Common myeloid progenitor, CD34-positive (primary cell): Measurements from ENCODE around the gene C1GALT1.
"Not testable (repeated sequence)": the region's sequence is repeated elsewhere in the genome, so short reads cannot be mapped to it uniquely, and the experiment has no call there.

ENCODE experiments used
- CTCF ChIA-PET: fragments of 350-600 bp; sonication (Branson Sonifier 250); formaldehyde crosslinking; loops from one replicate; lab custom pipeline; 2021; ENCODE audit warnings: antibody characterized with exemption; lab: Charles Lee
- POLR2A ChIA-PET: fragments of 350-600 bp; sonication (Branson Sonifier 250); formaldehyde crosslinking; loops from one replicate; lab custom pipeline; 2021; ENCODE audit warnings: antibody characterized with exemption; lab: Charles Lee
- DNase-seq, 3 donors: peaks; one replicate each; pipeline versions ENCODE4 v3.0.0 to v3.0.0-alpha.2; 2013
- H3K27ac ChIP-seq, 2 experiments: 1 replicate in 1 of 2; 2 replicates in 1 of 2; pipeline ENCODE4 v1.7.0; 2013; ENCODE audit warnings: inconsistent platforms in 2 of 2, low read length in 2 of 2, mild to moderate bottlenecking in 2 of 2, low read depth in 1 of 2, moderate library complexity in 1 of 2; ENCODE audit not compliant: severe bottlenecking in 2 of 2, insufficient read depth in 1 of 2, poor library complexity in 1 of 2
- H3K27me3 ChIP-seq, 5 experiments: replicated peaks in 2 of 5; 1 replicate in 3 of 5; 2 replicates in 2 of 5; pipeline versions ENCODE4 v1.6.1 to v1.7.0; 2013; ENCODE audit warnings: low read length in 4 of 5, mild to moderate bottlenecking in 2 of 5, moderate library complexity in 2 of 5, inconsistent platforms in 1 of 5; ENCODE audit not compliant: insufficient read depth in 5 of 5, control insufficient read depth in 4 of 5
- H3K36me3 ChIP-seq, 4 experiments: 1 replicate in 2 of 4; 2 replicates in 2 of 4; pipeline versions ENCODE4 v1.6.1 to v1.7.0; 2013; ENCODE audit warnings: low read length in 3 of 4, control low read depth in 1 of 4, mild to moderate bottlenecking in 1 of 4; ENCODE audit not compliant: control insufficient read depth in 4 of 4, insufficient read depth in 4 of 4
- H3K4me1 ChIP-seq, 4 experiments: 1 replicate in 3 of 4; 2 replicates in 1 of 4; pipeline versions ENCODE4 v1.6.1 to v1.7.1; 2013; ENCODE audit warnings: low read length in 3 of 4, mild to moderate bottlenecking in 3 of 4, control low read depth in 1 of 4, inconsistent platforms in 1 of 4, moderate library complexity in 1 of 4; ENCODE audit not compliant: control insufficient read depth in 4 of 4, insufficient read depth in 4 of 4; ENCODE audit errors: control extremely low read depth in 1 of 4
- H3K4me3 ChIP-seq, 7 experiments: 1 replicate in 4 of 7; 2 replicates in 3 of 7; pipeline versions ENCODE4 v1.5.1 to v1.7.0; 2013; ENCODE audit warnings: mild to moderate bottlenecking in 7 of 7, low read length in 6 of 7, moderate library complexity in 6 of 7, inconsistent platforms in 2 of 7, low read depth in 2 of 7, control low read depth in 1 of 7; ENCODE audit not compliant: insufficient read depth in 4 of 7, control insufficient read depth in 1 of 7; ENCODE audit errors: extremely low read depth in 1 of 7
- H3K9me3 ChIP-seq, 5 experiments: 1 replicate in 4 of 5; 2 replicates in 1 of 5; pipeline versions ENCODE4 v1.6.1 to v1.7.1; 2013; ENCODE audit warnings: low read length in 4 of 5, mild to moderate bottlenecking in 2 of 5, inconsistent platforms in 1 of 5, low read depth in 1 of 5, moderate library complexity in 1 of 5; ENCODE audit not compliant: control insufficient read depth in 4 of 5, insufficient read depth in 2 of 5; ENCODE audit errors: control extremely low read depth in 1 of 5
- WGBS: methylation state at CpG from one replicate; pipeline ENCODE4 v1.1.5; 2013; ENCODE audit not compliant: insufficient coverage; 5-methylcytosine and 5-hydroxymethylcytosine counted together

C1GALT1 gene

GRCh38 chr7:7185371-7185989 is 3.1 kb downstream of the C1GALT1 start:
- Histone ChIP-seq H3K27ac (no peak overlapping the region), H3K27me3 (no peaks in the 10 kb centered on the region), H3K4me3 (no peak overlapping the region), H3K4me1 (peaks cover 10 to 35% (median 29%) of the 10 kb centered on the region in 4 experiments), H3K9me3 (no peaks in the 10 kb centered on the region), H3K36me3 (peaks cover 3 to 8% (median 6%) of the 10 kb centered on the region in 4 experiments)
- WGBS: 95% methylated on average over 7 of the region's 7 CpGs
- no peak for DNase-seq
- ChIA-PET POLR2A (no interaction called here), CTCF (interaction anchor here (1.2 kb wide), 1 partner anchor 57 kb away, joined by 3 read pairs; no protein-coding TSS in a partner anchor)

- peaks cover 3 to 23% (median 20%) of the 10 kb centered on the region in 4 experiments for H3K4me1 ChIP-seq
- POLR2A ChIA-PET: interaction anchor here (0.6 kb wide), 1 partner anchor 960 kb away, joined by 3 read pairs; no protein-coding TSS in a partner anchor
- H3K27me3 ChIP-seq: no peaks in the 10 kb centered on the region
- no peak overlapping the region for H3K27ac ChIP-seq
- peaks cover 0 to 6% (median 2%) of the 10 kb centered on the region in 5 experiments for H3K9me3 ChIP-seq
- H3K36me3 ChIP-seq: peaks cover 3 to 9% (median 7%) of the 10 kb centered on the region in 4 experiments
- DNase-seq: no peak
- no peak overlapping the region for H3K4me3 ChIP-seq
- CTCF ChIA-PET: no interaction called here
Observed at GRCh38 chr7:7188091-7188490, 5.7 kb downstream of the C1GALT1 start.

DNA sequence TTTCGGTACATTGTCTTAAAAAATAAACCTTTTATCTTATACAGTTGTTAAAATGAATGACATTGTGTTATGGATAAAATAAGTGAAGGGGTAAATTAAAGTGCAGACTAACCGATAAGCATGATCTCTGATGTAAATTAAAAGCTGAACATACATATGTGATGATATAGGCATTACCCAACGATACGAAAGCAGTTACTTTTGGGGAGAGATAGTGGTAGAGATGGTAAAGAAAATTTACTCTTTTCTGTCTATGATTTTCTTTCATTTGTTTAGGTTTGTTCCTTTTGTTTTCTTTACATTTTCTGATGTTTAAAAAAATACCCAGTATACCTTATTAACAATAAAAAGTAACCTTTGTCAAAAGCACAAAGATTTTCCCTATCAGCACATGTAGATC is 6.4 kb downstream of the C1GALT1 start:
- Histone ChIP-seq H3K36me3 (peaks cover 3 to 9% (median 7%) of the 10 kb centered on the region in 4 experiments), H3K27ac (no peak overlapping the region), H3K4me3 (no peak overlapping the region), H3K27me3 (no peaks in the 10 kb centered on the region), H3K9me3 (peaks cover 0 to 11% (median 2%) of the 10 kb centered on the region in 5 experiments), H3K4me1 (peaks cover 3 to 17% (median 14%) of the 10 kb centered on the region in 4 experiments)
- CTCF ChIA-PET: interaction anchor here (0.7 kb wide), 1 partner anchor 152 kb away, joined by 3 read pairs; no protein-coding TSS in a partner anchor
- no peak for DNase-seq
- 100% methylated on average over 1 of the region's 4 CpGs for WGBS
- POLR2A ChIA-PET: no interaction called here

- ChIA-PET POLR2A (no interaction called here), CTCF (interaction anchor here (1.8 kb wide), 1 partner anchor 8 kb away, joined by 4 read pairs; no protein-coding TSS in a partner anchor)
- Histone ChIP-seq H3K4me1 (peaks cover 0 to 3% (median 1%) of the 10 kb centered on the region in 4 experiments), H3K4me3 (no peak overlapping the region), H3K9me3 (peaks cover 0 to 16% (median 2%) of the 10 kb centered on the region in 5 experiments), H3K27me3 (no peaks in the 10 kb centered on the region), H3K27ac (no peak overlapping the region), H3K36me3 (peaks cover 3 to 9% (median 7%) of the 10 kb centered on the region in 4 experiments)
- DNase-seq: no peak
- 93% methylated on average over 4 of the region's 5 CpGs for WGBS
Observed at GRCh38 chr7:7190142-7190541, 7.8 kb downstream of the C1GALT1 start.

DNA sequence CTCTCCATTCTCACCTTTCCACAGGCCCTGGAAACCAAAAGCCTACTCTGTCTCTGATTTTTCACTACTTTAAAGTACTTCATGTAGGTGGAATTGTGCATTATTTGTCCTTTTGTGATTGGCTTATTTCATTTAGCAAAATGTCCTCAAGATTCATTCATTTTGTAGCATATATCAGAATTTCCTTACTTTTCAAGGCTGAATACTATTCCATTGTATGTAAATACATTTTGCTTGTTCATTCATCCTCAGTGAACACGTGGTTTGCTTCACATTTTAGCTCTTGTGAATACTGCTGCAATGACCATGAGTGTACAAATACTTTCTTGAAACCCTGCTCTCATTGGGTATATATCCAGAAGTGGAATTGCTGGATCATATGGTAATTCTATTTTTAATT is 8.8 kb downstream of the C1GALT1 start:
- WGBS: no CpG with 5 or more reads among the region's 1 CpG
- POLR2A ChIA-PET: no interaction called here
- no peak overlapping the region for H3K27ac ChIP-seq
- CTCF ChIA-PET: interaction anchor here (0.9 to 1.8 kb wide), 3 partner anchors 9 to 27 kb away, joined by 3 to 5 read pairs (median 4); no protein-coding TSS in a partner anchor
- DNase-seq: no peak
- peaks cover 2 to 8% (median 4%) of the 10 kb centered on the region in 4 experiments for H3K36me3 ChIP-seq
- H3K27me3 ChIP-seq: no peaks in the 10 kb centered on the region
- H3K4me1 ChIP-seq: no peaks in the 10 kb centered on the region
- H3K9me3 ChIP-seq: peaks cover 0 to 20% (median 2%) of the 10 kb centered on the region in 5 experiments
- no peak overlapping the region for H3K4me3 ChIP-seq

DNA sequence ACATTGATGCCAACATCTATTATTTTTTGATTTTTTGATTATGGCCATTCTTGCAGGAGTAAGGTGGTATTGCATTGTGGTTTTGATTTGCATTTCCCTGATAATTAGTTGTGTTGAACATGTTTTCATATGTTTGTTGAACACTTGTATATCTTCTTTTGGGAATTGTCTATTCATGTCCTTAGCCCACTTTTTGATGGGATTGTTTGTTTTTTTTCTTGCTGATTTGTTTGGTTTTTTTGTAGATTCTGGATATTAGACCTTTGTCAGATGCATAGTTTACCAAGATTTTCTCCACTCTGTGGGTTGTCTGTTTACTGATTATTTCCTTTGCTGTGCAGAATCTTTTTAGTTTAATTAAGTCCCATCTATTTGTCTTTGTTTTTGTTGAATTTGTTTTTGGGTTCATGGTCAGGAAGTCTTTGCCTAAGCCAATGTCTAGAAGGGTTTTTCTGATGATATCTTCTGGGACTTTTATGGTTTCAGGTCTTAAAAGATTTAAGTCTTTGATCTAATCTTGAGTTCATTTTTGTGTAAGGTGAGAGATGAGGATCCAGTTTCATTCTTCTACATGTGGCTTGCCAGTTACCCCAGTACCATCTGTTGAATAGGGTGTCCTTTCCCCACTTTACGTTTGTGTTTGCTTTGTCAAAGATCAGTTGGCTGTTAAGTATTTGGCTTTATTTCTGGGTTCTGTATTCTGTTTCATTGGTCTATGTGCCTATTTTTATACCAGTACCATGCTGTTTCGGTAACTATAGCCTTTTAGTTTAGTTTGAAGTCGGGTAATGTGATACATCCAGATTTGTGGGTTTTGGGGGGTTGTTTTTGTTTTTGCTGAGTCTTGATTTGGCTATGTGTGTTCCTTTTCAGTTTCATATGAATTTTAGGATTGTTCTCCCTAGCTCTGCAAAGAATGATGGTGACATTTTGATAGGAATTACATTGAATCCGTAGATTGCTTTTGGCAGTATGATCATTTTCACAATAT is 10.7 kb downstream of the C1GALT1 start:
- POLR2A ChIA-PET, CTCF ChIA-PET: not testable (repeated sequence)

More for the DNA sequence above, 10.7 kb downstream of the C1GALT1 start:
- H3K9me3 ChIP-seq: peaks cover 0 to 20% (median 2%) of the 10 kb centered on the region in 5 experiments
- not testable (repeated sequence) for H3K4me1 ChIP-seq, H3K27me3 ChIP-seq, H3K27ac ChIP-seq, H3K4me3 ChIP-seq, H3K36me3 ChIP-seq, DNase-seq
- WGBS: no CpG with 5 or more reads among the region's 4 CpGs
